Erythroblast (primary cell): ENCODE results near the gene SMAD4.
"Not testable (repeated sequence)": the region's sequence is repeated elsewhere in the genome, so short reads cannot be mapped to it uniquely, and the experiment has no call there.

Experiments used
- GATA1 ChIP-seq: IDR thresholded peaks from 2 replicates; pipeline ENCODE4 v1.6.1; 2011; ENCODE audit warnings: low read depth, mild to moderate bottlenecking, control low read depth, low read length, moderate library complexity
- POLR2A ChIP-seq: IDR thresholded peaks from 2 replicates; pipeline ENCODE4 v1.6.1; 2011; ENCODE audit warnings: mild to moderate bottlenecking, low read length

GRCh38 chr18:51092967-51093366 lies 63.0 kb downstream of the SMAD4 start:
- TF ChIP-seq POLR2A, GATA1: not testable (repeated sequence)
